ENCODE measurements around the gene AP1M1. TPM values are rescaled to one million over a fixed set of nuclear protein-coding genes. Genes with fewer than 3 reads are reported as not detected.

Gene AP1M1
- total RNA-seq, 2 donors from 2014 or later, result 77.5 to 121 TPM

- TF ChIP-seq, protein P1, sequence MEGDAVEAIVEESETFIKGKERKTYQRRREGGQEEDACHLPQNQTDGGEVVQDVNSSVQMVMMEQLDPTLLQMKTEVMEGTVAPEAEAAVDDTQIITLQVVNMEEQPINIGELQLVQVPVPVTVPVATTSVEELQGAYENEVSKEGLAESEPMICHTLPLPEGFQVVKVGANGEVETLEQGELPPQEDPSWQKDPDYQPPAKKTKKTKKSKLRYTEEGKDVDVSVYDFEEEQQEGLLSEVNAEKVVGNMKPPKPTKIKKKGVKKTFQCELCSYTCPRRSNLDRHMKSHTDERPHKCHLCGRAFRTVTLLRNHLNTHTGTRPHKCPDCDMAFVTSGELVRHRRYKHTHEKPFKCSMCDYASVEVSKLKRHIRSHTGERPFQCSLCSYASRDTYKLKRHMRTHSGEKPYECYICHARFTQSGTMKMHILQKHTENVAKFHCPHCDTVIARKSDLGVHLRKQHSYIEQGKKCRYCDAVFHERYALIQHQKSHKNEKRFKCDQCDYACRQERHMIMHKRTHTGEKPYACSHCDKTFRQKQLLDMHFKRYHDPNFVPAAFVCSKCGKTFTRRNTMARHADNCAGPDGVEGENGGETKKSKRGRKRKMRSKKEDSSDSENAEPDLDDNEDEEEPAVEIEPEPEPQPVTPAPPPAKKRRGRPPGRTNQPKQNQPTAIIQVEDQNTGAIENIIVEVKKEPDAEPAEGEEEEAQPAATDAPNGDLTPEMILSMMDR (IDR thresholded peaks at IDR 0.05), result no peak
- H3K9me3 ChIP-seq, result no peaks in the 10 kb centered on the region
- H3K27ac ChIP-seq, result peak overlapping the region in 1 of 2 donors; percentile 71
- H3K4me3 ChIP-seq, result no peak overlapping the region
- no peak for DNase-seq (ENCODE audit: low spot score)
- H3K27me3 ChIP-seq (replicated peaks; ENCODE audit: insufficient read depth), result no peaks in the 10 kb centered on the region
- H3K4me1 ChIP-seq (ENCODE audit: control insufficient read depth in 1 of 2, low read depth in 2 of 2), result peaks cover 8 to 23% of the 10 kb centered on the region in 2 donors
- H3K36me3 ChIP-seq, result no peaks in the 10 kb centered on the region
- no peak for ATAC-seq (ENCODE audit: insufficient number of reproducible peaks, low FRiP score, low read depth)
Observed at GRCh38 chr19:16259385-16260159, 61.9 kb downstream of the AP1M1 start.

GRCh38 chr19:16260160-16260811 is 62.6 kb downstream of the AP1M1 start:
- H3K9me3 ChIP-seq, result no peaks in the 10 kb centered on the region
- ATAC-seq (ENCODE audit: insufficient number of reproducible peaks, low FRiP score, low read depth) (no peak), DNase-seq (ENCODE audit: low spot score) (no peak)
- peaks cover 8 to 23% of the 10 kb centered on the region in 2 donors for H3K4me1 ChIP-seq (ENCODE audit: control insufficient read depth in 1 of 2, low read depth in 2 of 2)
- TF ChIP-seq, protein P1 (IDR thresholded peaks at IDR 0.05), result no peak
- H3K4me3 ChIP-seq, result no peak overlapping the region
- H3K27me3 ChIP-seq (replicated peaks; ENCODE audit: insufficient read depth), result no peaks in the 10 kb centered on the region
- peak overlapping the region in 1 of 2 donors; percentile 71 for H3K27ac ChIP-seq
- H3K36me3 ChIP-seq, result no peaks in the 10 kb centered on the region

DNA sequence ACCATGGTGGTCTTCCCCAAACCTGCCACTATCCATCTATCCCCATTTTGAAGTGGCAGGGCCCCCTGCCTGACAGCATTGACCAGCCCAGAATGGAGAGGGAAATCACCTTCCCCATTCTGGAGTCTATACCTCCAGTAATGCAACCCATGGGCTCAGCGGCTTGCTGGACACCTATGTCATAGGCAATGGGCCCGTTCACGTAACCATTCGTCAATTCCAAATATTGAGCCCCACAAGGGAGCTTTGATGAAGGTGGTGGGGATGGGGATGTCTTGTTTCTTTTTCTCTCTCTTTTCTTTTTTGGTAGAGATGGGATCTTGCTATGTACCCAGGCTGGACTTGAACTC is 63.1 kb downstream of the AP1M1 start:
- Histone ChIP-seq H3K4me3 (no peak overlapping the region), H3K4me1 (ENCODE audit: control insufficient read depth in 1 of 2, low read depth in 2 of 2) (peaks cover 8 to 23% of the 10 kb centered on the region in 2 donors), H3K27ac (no peak overlapping the region), H3K27me3 (replicated peaks; ENCODE audit: insufficient read depth) (no peaks in the 10 kb centered on the region), H3K9me3 (no peaks in the 10 kb centered on the region), H3K36me3 (no peaks in the 10 kb centered on the region)
- ATAC-seq (ENCODE audit: insufficient number of reproducible peaks, low FRiP score, low read depth), result no peak
- TF ChIP-seq, protein P1 (IDR thresholded peaks at IDR 0.05), result no peak
- no peak for DNase-seq (ENCODE audit: low spot score)

- DNase-seq (ENCODE audit: low spot score), result no peak
- no peak overlapping the region for H3K4me3 ChIP-seq
- H3K27ac ChIP-seq, result no peak overlapping the region
- ATAC-seq (ENCODE audit: insufficient number of reproducible peaks, low FRiP score, low read depth), result no peak
- no peaks in the 10 kb centered on the region for H3K9me3 ChIP-seq
- H3K36me3 ChIP-seq, result no peaks in the 10 kb centered on the region
- no peaks in the 10 kb centered on the region for H3K27me3 ChIP-seq (replicated peaks; ENCODE audit: insufficient read depth)
- TF ChIP-seq, protein P1 (IDR thresholded peaks at IDR 0.05), result no peak
- peaks cover 8 to 23% of the 10 kb centered on the region in 2 donors for H3K4me1 ChIP-seq (ENCODE audit: control insufficient read depth in 1 of 2, low read depth in 2 of 2)
Observed at GRCh38 chr19:16261584-16262368, 64.1 kb downstream of the AP1M1 start.

- Histone ChIP-seq H3K9me3 (no peaks in the 10 kb centered on the region), H3K36me3 (no peaks in the 10 kb centered on the region), H3K27me3 (replicated peaks; ENCODE audit: insufficient read depth) (no peaks in the 10 kb centered on the region), H3K27ac (no peak overlapping the region), H3K4me1 (ENCODE audit: control insufficient read depth in 1 of 2, low read depth in 2 of 2) (peaks cover 8 to 23% of the 10 kb centered on the region in 2 donors), H3K4me3 (no peak overlapping the region)
- DNase-seq (ENCODE audit: low spot score) (no peak), ATAC-seq (ENCODE audit: insufficient number of reproducible peaks, low FRiP score, low read depth) (no peak)
- TF ChIP-seq, protein P1 (IDR thresholded peaks at IDR 0.05), result no peak
Observed at GRCh38 chr19:16262618-16263017, 64.9 kb downstream of the AP1M1 start.

Measured in thoracic aorta (tissue), 2 donors.